Thoracic aorta (tissue), 2 donors: ENCODE data around the gene KRTAP12-4. TPM values are rescaled to one million over a fixed set of nuclear protein-coding genes. Genes with fewer than 3 reads are reported as not detected.
"Not testable (repeated sequence)": the region's sequence is repeated elsewhere in the genome, so short reads cannot be mapped to it uniquely, and the experiment has no call there.

ENCODE experiments used
- ATAC-seq: fragments of 150-250 bp; one replicate; pipeline ENCODE4 v1.8.0; 2017; ENCODE audit warnings: low read depth; ENCODE audit not compliant: insufficient number of reproducible peaks, low FRiP score
- DNase-seq: peaks from one replicate; pipeline ENCODE4 v3.0.0-alpha.2; 2020; ENCODE audit warnings: low spot score
- H3K27ac ChIP-seq, 2 donors: fragments of 200-600 bp; sonication (generic); 1 replicate in 1 of 2; 2 replicates in 1 of 2; pipeline ENCODE4 v1.5.1; 2016; ENCODE audit warnings: mild to moderate bottlenecking in 2 of 2, moderate library complexity in 2 of 2
- H3K27me3 ChIP-seq: fragments of 200-600 bp; sonication (generic); replicated peaks from 2 replicates; pipeline ENCODE4 v1.6.0; 2016; ENCODE audit warnings: mild to moderate bottlenecking; ENCODE audit not compliant: insufficient read depth
- H3K36me3 ChIP-seq: fragments of 200-600 bp; sonication (generic); one replicate; pipeline ENCODE4 v1.5.1; 2016
- H3K4me1 ChIP-seq, 2 donors: fragments of 200-600 bp; sonication (generic); 1 replicate in 1 of 2; 2 replicates in 1 of 2; pipeline versions ENCODE4 v1.5.1 to v1.6.0; 2016; ENCODE audit warnings: low read depth in 2 of 2, mild to moderate bottlenecking in 1 of 2; ENCODE audit not compliant: control insufficient read depth in 1 of 2
- H3K4me3 ChIP-seq: fragments of 200-600 bp; sonication (generic); 2 replicates; pipeline ENCODE4 v1.5.1; 2016; ENCODE audit warnings: mild to moderate bottlenecking
- H3K9me3 ChIP-seq: fragments of 200-600 bp; sonication (generic); 2 replicates; pipeline ENCODE4 v1.5.1; 2016
- CTCF ChIP-seq: fragments of 200-600 bp; sonication (generic); IDR thresholded peaks from one replicate; pipeline ENCODE4 v1.5.1; 2019; ENCODE audit warnings: antibody characterized with exemption
- total RNA-seq, 2 donors: library from RNA; depleted of rRNA; stranded (reverse); fragments of >200 nt; gene quantifications; one replicate each; pipeline versions ENCODE4 v1.1.0 to v1.2.3, GENCODE V29; 2016

KRTAP12-4 gene
- total RNA-seq, 2 donors from 2014 or later: not detected

GRCh38 chr21:44612029-44612486 lies 42.4 kb downstream of the KRTAP12-4 start, which contains the start of gene KRTAP10-8:
TSS of gene KRTAP10-8 (plus strand) at chr21:44612079. CDS start at chr21:44612101, 22 bp downstream.
- ATAC-seq: no peak
- H3K4me1 ChIP-seq: no peaks in the 10 kb centered on the region
- no peak within 1 kb of the TSS for H3K27ac ChIP-seq
- no peak for DNase-seq
- H3K4me3 ChIP-seq: no peak within 1 kb of the TSS
- H3K9me3 ChIP-seq: peaks cover 7% of the 10 kb centered on the region
- TF ChIP-seq CTCF: no peak
- H3K27me3 ChIP-seq: no peaks in the 10 kb centered on the region
- no peaks in the 10 kb centered on the region for H3K36me3 ChIP-seq

GRCh38 chr21:44611551-44611950 lies 42.9 kb downstream of the KRTAP12-4 start:
- Histone ChIP-seq H3K4me3 (no peak overlapping the region), H3K4me1 (no peaks in the 10 kb centered on the region), H3K27me3 (no peaks in the 10 kb centered on the region), H3K36me3 (no peaks in the 10 kb centered on the region), H3K9me3 (peaks cover 7% of the 10 kb centered on the region), H3K27ac (no peak overlapping the region)
- no peak for ATAC-seq
- no peak for DNase-seq
- TF ChIP-seq CTCF: no peak

GRCh38 chr21:44610157-44610843 lies 44.2 kb downstream of the KRTAP12-4 start:
- not testable (repeated sequence) for H3K4me3 ChIP-seq, H3K27ac ChIP-seq, H3K27me3 ChIP-seq, H3K9me3 ChIP-seq, DNase-seq, ATAC-seq, H3K36me3 ChIP-seq, H3K4me1 ChIP-seq

- H3K27ac ChIP-seq: no peak overlapping the region
- ATAC-seq (no peak), DNase-seq (no peak)
- no peaks in the 10 kb centered on the region for H3K36me3 ChIP-seq
- H3K9me3 ChIP-seq: peaks cover 8% of the 10 kb centered on the region
- no peaks in the 10 kb centered on the region for H3K27me3 ChIP-seq
- H3K4me1 ChIP-seq: no peaks in the 10 kb centered on the region
- no peak overlapping the region for H3K4me3 ChIP-seq
- TF ChIP-seq CTCF: no peak
These were observed 45.3 kb downstream of the KRTAP12-4 start for GRCh38 chr21:44609193-44609592.

GRCh38 chr21:44606495-44606894 lies 48.0 kb downstream of the KRTAP12-4 start:
- H3K27ac ChIP-seq: no peak overlapping the region
- TF ChIP-seq CTCF: no peak
- no peak for ATAC-seq
- peaks cover 9% of the 10 kb centered on the region for H3K9me3 ChIP-seq
- H3K4me1 ChIP-seq: no peaks in the 10 kb centered on the region
- H3K36me3 ChIP-seq: no peaks in the 10 kb centered on the region
- no peak for DNase-seq
- H3K4me3 ChIP-seq: no peak overlapping the region
- H3K27me3 ChIP-seq: no peaks in the 10 kb centered on the region

Other genes starting within 250 kb of the KRTAP12-4 start
- gene LRRC3, start 199.1 kb downstream of the KRTAP12-4 start, total RNA-seq: 1 to 10 TPM; 6.5 to 8.3 TPM
- not detected for gene KRTAP10-1, start 114.5 kb downstream of the KRTAP12-4 start, total RNA-seq
- gene KRTAP10-2, start 103.2 kb downstream of the KRTAP12-4 start, total RNA-seq: not detected
- not detected for gene KRTAP10-3, start 95.9 kb downstream of the KRTAP12-4 start, total RNA-seq
- gene KRTAP10-4, start 80.9 kb downstream of the KRTAP12-4 start, total RNA-seq: not detected
- gene KRTAP10-5, start 74.1 kb downstream of the KRTAP12-4 start, total RNA-seq: not detected
- not detected for gene KRTAP10-6, start 62.2 kb downstream of the KRTAP12-4 start, total RNA-seq
- gene KRTAP10-7, start 54.1 kb downstream of the KRTAP12-4 start, total RNA-seq: not detected
- not detected for gene KRTAP10-8, start 42.6 kb downstream of the KRTAP12-4 start, total RNA-seq
- not detected for gene KRTAP10-9, start 27.6 kb downstream of the KRTAP12-4 start, total RNA-seq
- gene KRTAP10-10, start 17.3 kb downstream of the KRTAP12-4 start, total RNA-seq: not detected
- gene KRTAP10-11, start 8.2 kb downstream of the KRTAP12-4 start, total RNA-seq: not detected
- not detected for gene KRTAP12-3, start 3.3 kb upstream of the KRTAP12-4 start, total RNA-seq
- gene KRTAP12-2, start 12.3 kb upstream of the KRTAP12-4 start, total RNA-seq: not detected
- not detected for gene KRTAP12-1, start 27.5 kb upstream of the KRTAP12-4 start, total RNA-seq
- gene KRTAP10-12, start 42.5 kb upstream of the KRTAP12-4 start, total RNA-seq: not detected
- not detected for gene TSPEAR, start 56.9 kb upstream of the KRTAP12-4 start, total RNA-seq
- gene UBE2G2, start 147.2 kb upstream of the KRTAP12-4 start, total RNA-seq: 100 to 1,000 TPM in 1 of 2 donors, 10 to 100 TPM in 1; 67.7 to 138 TPM
- 10 to 100 TPM; 66.5 to 66.9 TPM for gene SUMO3, start 163.4 kb upstream of the KRTAP12-4 start, total RNA-seq
- 100 to 1,000 TPM; 301 to 351 TPM for gene PTTG1IP, start 219.0 kb upstream of the KRTAP12-4 start, total RNA-seq